PC-9 (cell line): ENCODE results near the gene SPEN. TPM values are rescaled to one million over a fixed set of nuclear protein-coding genes. Genes with fewer than 3 reads are reported as not detected.

Source experiments
- BruUV-seq: library from RNA; stranded (reverse); fragments of 400-500 nt; replicated peaks from 2 replicates; lab custom pipeline; 2021; lab: Mats Ljungman, UMichigan
- CTCF ChIA-PET: fragments of 300-600 bp; sonication (Branson Sonifier 250); formaldehyde crosslinking; loops from one replicate; lab custom pipeline; 2022; ENCODE audit warnings: antibody characterized with exemption; lab: Charles Lee
- POLR2A ChIA-PET: fragments of 300-600 bp; sonication (Branson Sonifier 250); formaldehyde crosslinking; loops from one replicate; lab custom pipeline; 2022; ENCODE audit warnings: antibody characterized with exemption; ENCODE audit not compliant: unreplicated experiment; lab: Charles Lee
- DNase-seq, 2 experiments: peaks; one replicate each; pipeline versions ENCODE4 v3.0.0 to v3.0.0-alpha.2; 2015 to 2022; ENCODE audit warnings: mixed read lengths in 1 of 2
- H2AFZ ChIP-seq: fragments of 200-600 bp; sonication (generic); 2 replicates; pipeline ENCODE4 v1.8.1; 2017; ENCODE audit warnings: antibody characterized with exemption
- H3F3A ChIP-seq: fragments of 200-600 bp; sonication (generic); 2 replicates; pipeline ENCODE4 v1.8.1; 2017; ENCODE audit warnings: antibody characterized with exemption, mild to moderate bottlenecking, low read depth; ENCODE audit not compliant: insufficient read depth
- H3K27ac ChIP-seq: fragments of 200-600 bp; sonication (generic); 2 replicates; pipeline ENCODE4 v1.6.1; 2016; ENCODE audit warnings: mixed run types
- H3K27me3 ChIP-seq: fragments of 200-600 bp; sonication (generic); 2 replicates; pipeline ENCODE4 v1.6.1; 2016; ENCODE audit warnings: low read depth, mixed run types; ENCODE audit not compliant: insufficient read depth
- H3K36me3 ChIP-seq: fragments of 200-600 bp; sonication (generic); 2 replicates; pipeline ENCODE4 v1.6.1; 2016; ENCODE audit warnings: low read depth, mixed run types
- H3K4me1 ChIP-seq: fragments of 200-600 bp; sonication (generic); replicated peaks from 2 replicates; pipeline ENCODE4 v1.6.1; 2016; ENCODE audit warnings: mixed run types; ENCODE audit not compliant: insufficient read depth
- H3K4me2 ChIP-seq: fragments of 200-600 bp; sonication (generic); 2 replicates; pipeline ENCODE4 v1.6.1; 2017; ENCODE audit warnings: mixed run types
- H3K4me3 ChIP-seq: fragments of 200-600 bp; sonication (generic); 2 replicates; pipeline ENCODE4 v1.6.1; 2016; ENCODE audit warnings: mixed run types
- H3K79me2 ChIP-seq: fragments of 200-600 bp; sonication (generic); 2 replicates; pipeline ENCODE4 v1.6.1; 2017; ENCODE audit warnings: low read depth, mixed run types
- H3K9me2 ChIP-seq: fragments of 200-600 bp; sonication (generic); 2 replicates; pipeline ENCODE4 v1.8.1; 2017; ENCODE audit warnings: mild to moderate bottlenecking; ENCODE audit not compliant: insufficient read depth
- H3K9me3 ChIP-seq: fragments of 200-600 bp; sonication (generic); 2 replicates; pipeline ENCODE4 v1.8.1; 2016; ENCODE audit warnings: low read depth; ENCODE audit not compliant: insufficient read depth
- H4K20me1 ChIP-seq: fragments of 200-600 bp; sonication (generic); 2 replicates; pipeline ENCODE4 v1.8.1; 2017; ENCODE audit not compliant: insufficient read depth
- EZH2 ChIP-seq: fragments of 200-600 bp; sonication (generic); IDR thresholded peaks from 2 replicates; pipeline ENCODE4 v1.8.0; 2017; ENCODE audit warnings: antibody characterized with exemption, low read depth
- intact Hi-C: fragments of 100-400 bp; cut with micrococcal nuclease; formaldehyde crosslinking; loops from one replicate; pipeline ENCODE4 v1.10.0; 2022; ENCODE audit not compliant: unreplicated experiment
- total RNA-seq: library from RNA; stranded (reverse); gene quantifications from 2 replicates; pipeline ENCODE4 v1.2.3, GENCODE V29; 2021
- TF ChIP-seq, protein P1 (sequence below): fragments of 200-600 bp; sonication (generic); conservative IDR thresholded peaks from 2 replicates; pipeline ENCODE4 v1.6.1; 2017; ENCODE audit warnings: mixed run types, antibody characterized with exemption, mild to moderate bottlenecking, moderate library complexity

SPEN gene
- total RNA-seq, 1 experiment from 2014 or later = 46.8 TPM

DNA sequence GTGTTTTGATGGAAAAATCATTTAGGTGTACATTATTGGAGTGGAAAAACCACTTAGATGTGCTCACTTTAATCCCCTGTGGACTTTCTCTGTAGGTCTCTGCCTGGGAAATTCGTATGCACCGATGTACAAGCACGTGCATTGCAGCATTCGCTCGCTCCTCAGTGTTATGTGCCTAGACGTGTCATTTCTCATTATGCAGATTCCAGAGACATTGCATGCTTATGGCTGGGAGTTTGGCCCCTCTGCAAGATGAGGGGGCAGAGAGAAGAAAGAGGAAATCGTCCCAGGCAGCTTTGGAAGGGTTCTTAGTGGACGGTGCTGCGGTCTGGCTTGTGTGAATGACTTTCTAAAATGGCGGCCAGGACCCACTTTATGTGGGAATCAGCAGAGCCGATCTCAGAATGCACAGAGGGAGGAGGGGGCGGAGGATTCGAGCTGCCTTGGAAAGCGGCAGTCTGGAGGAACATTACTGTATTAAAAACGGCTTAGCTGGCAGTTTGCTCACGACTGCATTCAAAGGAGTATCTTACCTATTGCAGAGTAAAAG lies 2.3 kb downstream of the SPEN start:
- DNase-seq = peak; percentile 44 to 45
- H2AFZ ChIP-seq = peak overlapping the region; percentile 73
- POLR2A ChIA-PET = interaction anchor here (0.7 kb wide), 1 partner anchor 27 kb away, joined by 3 read pairs; no protein-coding TSS in a partner anchor
- H3K9me3 ChIP-seq = no peaks in the 10 kb centered on the region
- H4K20me1 ChIP-seq = peaks cover 12% of the 10 kb centered on the region
- peak overlapping the region; percentile 95 for H3K4me3 ChIP-seq
- intact Hi-C loops = loop anchor here (1.0 to 5.0 kb wide), 4 partner anchors 37 to 74 kb away; no protein-coding TSS in a partner anchor
- peaks cover 20% of the 10 kb centered on the region for H3K4me1 ChIP-seq
- peaks cover 86% of the 10 kb centered on the region for H3K79me2 ChIP-seq
- CTCF ChIA-PET = no interaction called here
- peaks cover 23% of the 10 kb centered on the region; the same call in 1 of the 2 replicates for H3F3A ChIP-seq
- H3K27ac ChIP-seq = peak overlapping the region; percentile 90
- H3K36me3 ChIP-seq = no peaks in the 10 kb centered on the region
- BruUV-seq = no TSS peak
- H3K9me2 ChIP-seq = no peaks in the 10 kb centered on the region
- H3K4me2 ChIP-seq = peak overlapping the region; percentile 95
- TF ChIP-seq, protein P1, sequence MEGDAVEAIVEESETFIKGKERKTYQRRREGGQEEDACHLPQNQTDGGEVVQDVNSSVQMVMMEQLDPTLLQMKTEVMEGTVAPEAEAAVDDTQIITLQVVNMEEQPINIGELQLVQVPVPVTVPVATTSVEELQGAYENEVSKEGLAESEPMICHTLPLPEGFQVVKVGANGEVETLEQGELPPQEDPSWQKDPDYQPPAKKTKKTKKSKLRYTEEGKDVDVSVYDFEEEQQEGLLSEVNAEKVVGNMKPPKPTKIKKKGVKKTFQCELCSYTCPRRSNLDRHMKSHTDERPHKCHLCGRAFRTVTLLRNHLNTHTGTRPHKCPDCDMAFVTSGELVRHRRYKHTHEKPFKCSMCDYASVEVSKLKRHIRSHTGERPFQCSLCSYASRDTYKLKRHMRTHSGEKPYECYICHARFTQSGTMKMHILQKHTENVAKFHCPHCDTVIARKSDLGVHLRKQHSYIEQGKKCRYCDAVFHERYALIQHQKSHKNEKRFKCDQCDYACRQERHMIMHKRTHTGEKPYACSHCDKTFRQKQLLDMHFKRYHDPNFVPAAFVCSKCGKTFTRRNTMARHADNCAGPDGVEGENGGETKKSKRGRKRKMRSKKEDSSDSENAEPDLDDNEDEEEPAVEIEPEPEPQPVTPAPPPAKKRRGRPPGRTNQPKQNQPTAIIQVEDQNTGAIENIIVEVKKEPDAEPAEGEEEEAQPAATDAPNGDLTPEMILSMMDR = no peak
- TF ChIP-seq EZH2 = no peak
- H3K27me3 ChIP-seq = no peaks in the 10 kb centered on the region

DNA sequence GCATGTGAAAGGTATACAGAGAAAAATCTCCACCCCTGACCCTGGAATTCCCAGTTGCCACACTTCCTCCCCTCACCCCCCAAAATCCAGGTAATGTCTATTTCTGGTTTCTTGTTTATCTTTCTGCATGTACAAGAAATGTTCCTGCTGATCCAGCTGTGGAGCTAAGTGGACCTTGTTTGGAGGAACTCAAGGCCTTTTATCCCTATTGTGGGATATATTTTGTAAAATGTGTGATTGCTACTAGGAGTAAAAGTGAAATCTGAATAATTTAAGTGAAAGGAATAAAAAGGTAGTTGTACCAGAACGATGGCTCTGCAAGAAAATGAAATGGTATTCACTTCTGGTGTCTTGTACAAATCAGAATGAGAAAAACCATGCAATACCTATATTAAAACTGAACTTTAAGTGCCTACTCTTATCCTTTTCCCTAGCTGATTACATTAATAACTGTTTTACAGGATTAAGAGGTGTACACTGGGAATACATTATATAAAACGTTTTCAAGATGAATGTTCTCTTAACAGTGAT lies 3.0 kb downstream of the SPEN start:
- Histone ChIP-seq H4K20me1 (peaks cover 12% of the 10 kb centered on the region), H2AFZ (no peak overlapping the region), H3K27me3 (no peaks in the 10 kb centered on the region), H3K79me2 (peaks cover 93% of the 10 kb centered on the region), H3K4me2 (peak overlapping the region; percentile 95), H3K4me3 (peak overlapping the region; percentile 95), H3K9me3 (no peaks in the 10 kb centered on the region), H3K36me3 (no peaks in the 10 kb centered on the region), H3F3A (peaks cover 23% of the 10 kb centered on the region; the same call in 1 of the 2 replicates), H3K4me1 (peaks cover 20% of the 10 kb centered on the region), H3K9me2 (no peaks in the 10 kb centered on the region), H3K27ac (peak overlapping the region; percentile 90)
- BruUV-seq = no TSS peak
- TF ChIP-seq, protein P1 = no peak
- no peak for TF ChIP-seq EZH2
- CTCF ChIA-PET = no interaction called here
- DNase-seq = no peak
- intact Hi-C loops = loop anchor here (1.0 kb wide), 1 partner anchor 74 kb away; no protein-coding TSS in a partner anchor
- POLR2A ChIA-PET = interaction anchor here (0.7 kb wide), 1 partner anchor 27 kb away, joined by 3 read pairs; no protein-coding TSS in a partner anchor

DNA sequence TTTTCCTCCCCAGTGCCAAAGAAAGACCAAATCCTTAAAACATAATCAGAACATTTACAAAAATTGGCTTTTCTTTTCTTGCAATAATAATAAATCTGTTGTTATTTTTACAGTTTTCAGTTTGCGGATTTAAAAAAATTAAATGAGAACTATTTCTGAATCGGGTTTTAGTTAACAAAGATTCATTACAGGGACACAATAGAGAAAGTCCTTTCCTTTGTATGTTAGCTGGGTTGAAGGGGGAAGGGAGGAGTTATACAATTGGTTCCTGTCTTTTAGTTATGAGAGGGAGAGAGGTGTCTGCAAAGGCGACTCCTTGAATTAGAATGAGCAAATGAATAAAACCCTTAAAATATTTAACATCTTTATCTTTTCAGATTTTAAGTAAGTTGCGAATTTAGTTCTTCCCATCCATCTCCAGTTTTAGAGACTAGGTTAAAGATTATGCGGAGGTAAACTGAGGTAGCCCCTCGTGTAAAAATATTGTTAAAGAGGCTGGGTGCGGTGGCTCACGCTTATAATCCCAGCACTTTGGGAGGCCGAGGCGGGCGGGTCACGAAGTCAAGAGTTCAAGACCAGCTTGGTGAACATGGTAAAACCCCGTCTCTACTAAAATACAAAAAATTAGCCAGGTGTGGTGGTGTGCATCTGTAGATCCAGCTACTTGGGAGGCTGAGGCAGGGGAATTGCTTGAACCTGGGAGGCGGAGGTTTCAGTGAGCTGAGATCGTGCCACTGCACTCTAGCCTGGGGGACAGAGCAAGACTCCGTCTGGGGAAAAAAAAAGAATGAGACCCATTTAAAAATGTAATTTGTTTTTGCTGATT lies 3.9 kb downstream of the SPEN start:
- CTCF ChIA-PET = no interaction called here
- no TSS peak for BruUV-seq
- peaks cover 12% of the 10 kb centered on the region for H4K20me1 ChIP-seq
- H3K9me3 ChIP-seq = no peaks in the 10 kb centered on the region
- DNase-seq = no peak
- H3K79me2 ChIP-seq = peaks cover 96% of the 10 kb centered on the region
- H3K4me2 ChIP-seq = peak overlapping the region; percentile 95; the same call in 1 of the 2 replicates
- H3K27me3 ChIP-seq = no peaks in the 10 kb centered on the region
- no peaks in the 10 kb centered on the region for H3K36me3 ChIP-seq
- no peak overlapping the region for H3K4me3 ChIP-seq
- peaks cover 20% of the 10 kb centered on the region for H3K4me1 ChIP-seq
- 0 out of 2 replicates have a peak overlapping the region, but pooled peaks have one; percentile 90 for H3K27ac ChIP-seq
- TF ChIP-seq, protein P1 = no peak
- no peak for TF ChIP-seq EZH2
- peaks cover 23% of the 10 kb centered on the region; the same call in 1 of the 2 replicates for H3F3A ChIP-seq
- no peak overlapping the region for H2AFZ ChIP-seq
- no peaks in the 10 kb centered on the region for H3K9me2 ChIP-seq
- intact Hi-C loops = no loop called here
- POLR2A ChIA-PET = interaction anchor here (0.6 kb wide), 1 partner anchor 12 kb away, joined by 5 read pairs; no protein-coding TSS in a partner anchor
